Glomerular visceral epithelial cell (primary cell): ENCODE measurements around the gene RNF144B.

Experiments
- DNase-seq: peaks from one replicate; pipeline ENCODE4 v3.0.0-alpha.2; 2016; ENCODE audit errors: extremely low spot score

Gene RNF144B

DNA sequence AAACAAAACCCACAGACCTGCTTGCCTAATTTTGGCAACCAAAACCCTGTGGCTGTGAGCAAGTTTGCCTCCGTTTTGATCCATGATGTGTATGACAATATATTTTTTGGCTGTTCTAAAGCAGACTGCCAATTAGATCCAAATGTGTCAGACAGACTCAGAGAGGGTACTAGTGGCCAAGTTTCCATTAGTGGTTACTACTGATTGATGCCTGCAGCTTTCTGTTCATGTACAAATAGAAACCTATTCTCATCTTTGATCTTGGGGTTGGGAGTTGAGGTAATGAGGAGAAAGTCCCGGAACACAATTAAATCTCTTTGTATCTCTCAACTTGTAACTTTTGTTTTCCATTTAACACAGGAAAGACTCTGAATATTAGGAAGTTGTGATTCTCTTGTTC lies 100.9 kb downstream of the RNF144B start:
- DNase-seq = no peak

- DNase-seq = peak; percentile 71
These were observed 101.5 kb downstream of the RNF144B start for GRCh38 chr6:18488526-18489270.

GRCh38 chr6:18489335-18489734 lies 102.2 kb downstream of the RNF144B start:
- no peak for DNase-seq

DNA sequence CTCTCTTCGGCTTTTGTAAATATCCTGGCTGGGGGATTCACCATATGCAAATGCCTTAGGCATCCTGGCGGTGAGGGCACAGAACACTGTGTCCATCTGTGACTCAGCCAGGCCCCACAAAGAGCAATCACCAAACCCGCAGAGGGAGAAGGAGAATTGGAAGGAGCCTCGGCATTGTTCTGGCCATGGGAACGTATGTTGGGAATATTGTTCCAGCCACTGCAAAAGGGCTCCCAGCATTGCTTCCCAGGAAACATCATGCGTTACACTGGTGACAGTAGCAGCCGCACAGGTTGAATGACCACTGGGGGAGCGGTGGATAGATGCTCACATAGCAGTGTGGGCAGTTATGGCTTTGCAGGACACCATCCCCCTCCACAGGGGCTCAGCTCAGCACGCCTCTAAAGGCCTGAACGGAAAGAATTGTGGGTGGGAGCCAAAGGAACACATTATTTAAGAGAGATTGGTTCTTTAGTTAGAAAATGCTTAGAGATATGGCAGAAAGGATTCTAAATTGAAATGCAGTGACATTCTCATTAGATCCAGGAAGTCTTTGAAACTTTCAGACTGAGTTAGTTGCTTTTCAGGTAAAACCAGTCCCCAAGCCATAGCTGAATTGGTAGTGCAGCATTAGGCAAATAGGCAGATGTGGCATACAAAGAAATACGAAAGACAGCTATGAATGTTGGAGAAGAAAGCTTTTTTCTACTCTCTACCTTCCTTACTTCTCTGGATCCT lies 104.3 kb downstream of the RNF144B start:
- peak; percentile 91 for DNase-seq

- peak; percentile 84 for DNase-seq
These were observed 105.8 kb downstream of the RNF144B start for GRCh38 chr6:18492972-18493371.

DNA sequence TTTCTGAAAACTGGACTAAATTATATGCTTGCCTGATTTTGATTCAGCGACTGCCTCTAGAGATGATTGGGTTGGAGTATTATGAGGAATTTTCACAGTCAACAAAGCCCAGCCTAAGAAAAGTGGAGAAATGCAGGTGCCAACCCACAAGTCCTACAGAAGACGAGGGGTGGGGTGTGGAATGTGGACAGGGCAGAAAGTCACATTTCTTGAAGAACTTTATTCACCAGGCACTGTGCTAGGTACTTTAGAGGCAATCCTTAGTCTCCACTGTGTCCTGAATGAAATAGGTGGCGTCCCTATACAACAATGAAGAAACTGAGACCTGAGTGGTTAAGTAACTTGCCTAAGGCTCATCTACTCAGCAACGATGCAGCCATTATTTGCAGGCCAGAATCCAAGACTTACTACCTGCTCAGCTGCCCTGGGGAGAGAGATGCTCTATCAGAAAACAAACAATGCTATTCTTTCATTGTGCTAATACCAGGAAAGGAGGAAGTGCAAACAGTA lies 106.3 kb downstream of the RNF144B start:
- DNase-seq = peak; percentile 89

DNA sequence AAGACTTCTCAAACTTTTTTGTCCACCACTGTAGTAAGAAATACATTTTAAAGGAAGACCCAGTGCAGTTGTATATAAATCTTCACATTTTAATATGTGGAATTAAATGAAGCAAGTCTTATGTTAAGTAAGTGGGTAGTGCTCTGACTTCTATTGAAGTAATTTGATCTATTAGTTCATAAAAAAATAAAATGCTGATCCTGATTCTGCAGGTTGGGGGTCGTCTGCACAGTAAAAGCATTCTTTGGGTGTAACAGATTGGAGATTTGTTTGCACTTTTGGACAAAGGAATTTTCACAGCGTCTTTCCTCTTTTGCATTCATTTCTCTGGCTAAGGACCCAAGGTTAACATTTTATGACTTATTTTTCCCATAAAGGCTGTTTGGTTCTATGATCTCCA lies 106.8 kb downstream of the RNF144B start:
- no peak for DNase-seq

- peak; percentile 58 for DNase-seq
These were observed 108.1 kb downstream of the RNF144B start for GRCh38 chr6:18495236-18495635.

DNA sequence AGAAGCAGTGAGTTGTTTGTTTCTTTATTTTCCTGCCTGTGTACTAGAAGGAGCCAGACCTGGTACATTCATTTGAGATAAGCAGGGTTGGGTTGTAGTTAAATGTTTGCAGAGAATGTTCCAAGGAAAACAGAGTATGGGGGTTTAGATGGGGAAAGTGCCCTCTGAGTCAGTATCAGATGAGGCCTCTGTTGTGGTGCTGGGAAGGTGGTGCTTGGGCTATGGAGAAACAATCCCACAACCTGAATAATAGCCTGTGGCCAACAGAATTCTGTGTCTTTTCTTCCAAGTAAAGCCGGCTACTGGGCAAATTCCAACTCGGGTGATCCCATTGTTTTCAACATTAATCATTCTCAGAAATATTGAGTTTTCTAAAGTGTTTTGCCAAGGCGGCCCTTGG lies 109.3 kb downstream of the RNF144B start:
- DNase-seq = peak; percentile 53

DNA sequence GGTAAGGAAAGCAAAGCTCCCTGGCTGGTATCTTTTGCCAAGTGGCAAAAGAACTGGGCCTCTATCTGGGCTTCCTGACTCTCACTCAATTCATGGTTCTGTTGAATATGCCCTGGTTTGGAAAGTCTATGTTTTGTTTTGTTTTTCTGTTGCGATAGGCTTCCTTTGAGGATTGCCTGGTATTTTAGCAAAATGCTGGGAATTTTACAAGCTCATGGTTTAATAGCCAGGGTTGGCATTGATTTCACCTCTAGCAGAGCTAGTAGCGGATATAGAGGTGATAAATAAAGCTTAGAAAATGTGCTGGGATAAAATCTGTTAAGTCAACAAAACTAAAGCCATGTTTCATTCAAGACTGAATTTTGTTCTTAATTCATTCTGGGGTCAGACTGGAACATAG lies 109.9 kb downstream of the RNF144B start:
- no peak for DNase-seq

DNA sequence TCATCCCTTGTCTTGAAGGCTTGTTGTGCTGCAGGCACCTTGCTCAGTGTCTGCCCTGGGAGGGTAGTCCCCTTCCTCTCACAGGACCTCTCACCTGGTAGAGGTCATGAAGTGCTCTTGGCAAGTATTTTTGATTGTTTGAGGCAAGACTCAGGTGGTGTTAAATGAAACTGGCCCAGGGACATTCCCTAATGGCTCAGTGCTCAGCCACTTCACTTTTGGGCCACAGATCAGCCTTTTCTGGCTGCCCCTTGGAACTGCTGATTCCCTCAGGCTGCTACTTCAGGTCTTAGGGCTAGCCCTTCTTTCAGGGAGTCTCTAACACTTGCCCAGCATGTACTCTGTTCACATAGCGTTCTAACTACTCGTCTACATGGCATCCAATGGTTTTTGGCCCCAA lies 111.3 kb downstream of the RNF144B start:
- DNase-seq = no peak

DNA sequence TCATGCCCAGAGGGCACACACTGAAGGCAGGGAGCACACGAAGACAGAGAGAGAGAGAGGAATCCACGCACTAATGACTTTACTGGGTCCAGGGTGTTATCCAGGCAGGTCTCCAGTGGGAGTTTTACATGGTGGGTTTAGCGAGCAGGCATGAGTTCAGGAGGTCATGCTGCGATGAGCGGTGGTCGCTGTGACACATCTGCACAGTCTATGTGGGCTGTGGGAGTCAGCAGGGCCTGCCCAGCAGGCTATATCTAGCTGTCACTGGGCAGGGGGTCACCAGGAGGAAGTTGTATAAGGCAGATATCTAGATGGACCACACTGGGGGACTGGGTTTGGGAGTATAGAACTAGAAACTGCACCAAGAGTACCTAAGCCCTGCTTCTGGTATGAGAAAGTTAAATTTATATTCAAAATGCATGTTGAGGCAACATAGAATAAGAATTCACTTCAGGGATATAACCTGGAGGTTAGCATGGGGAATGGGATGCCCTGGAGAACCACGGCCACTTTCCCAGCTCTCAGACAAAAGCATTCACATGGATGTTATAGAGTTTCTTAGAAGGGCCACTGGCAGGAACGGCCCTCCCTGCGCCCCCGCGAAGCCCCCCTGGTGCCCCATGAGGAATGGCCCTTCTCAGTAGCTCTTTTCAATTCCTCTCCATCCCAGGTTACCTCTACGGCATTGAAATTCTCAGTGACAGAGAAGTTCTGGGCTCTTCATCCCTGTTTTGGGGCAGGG lies 113.9 kb downstream of the RNF144B start:
- no peak for DNase-seq

- DNase-seq = peak; percentile 82
These were observed 114.5 kb downstream of the RNF144B start for GRCh38 chr6:18501663-18502013.

- DNase-seq = no peak
These were observed 116.0 kb downstream of the RNF144B start for GRCh38 chr6:18503206-18503592.

- DNase-seq = peak; percentile 82
These were observed 116.6 kb downstream of the RNF144B start for GRCh38 chr6:18503593-18504231.

DNA sequence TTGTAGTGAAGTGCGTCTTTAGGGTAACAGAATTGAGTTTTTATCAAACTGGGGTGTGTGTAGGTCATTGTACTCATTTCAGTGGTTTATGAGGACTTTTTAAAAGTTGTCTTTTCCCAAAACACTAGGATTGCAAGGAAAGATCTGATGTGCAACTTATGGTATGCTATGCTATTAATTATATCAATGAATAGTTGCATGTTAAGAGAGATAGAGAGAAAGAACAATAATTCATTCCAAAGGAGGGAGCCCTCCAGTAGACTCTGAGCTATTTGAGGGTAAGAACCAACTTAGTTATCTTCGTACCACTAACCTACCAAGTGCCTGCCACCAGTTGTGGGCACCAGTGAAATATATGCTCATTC lies 117.1 kb downstream of the RNF144B start:
- no peak for DNase-seq

DNA sequence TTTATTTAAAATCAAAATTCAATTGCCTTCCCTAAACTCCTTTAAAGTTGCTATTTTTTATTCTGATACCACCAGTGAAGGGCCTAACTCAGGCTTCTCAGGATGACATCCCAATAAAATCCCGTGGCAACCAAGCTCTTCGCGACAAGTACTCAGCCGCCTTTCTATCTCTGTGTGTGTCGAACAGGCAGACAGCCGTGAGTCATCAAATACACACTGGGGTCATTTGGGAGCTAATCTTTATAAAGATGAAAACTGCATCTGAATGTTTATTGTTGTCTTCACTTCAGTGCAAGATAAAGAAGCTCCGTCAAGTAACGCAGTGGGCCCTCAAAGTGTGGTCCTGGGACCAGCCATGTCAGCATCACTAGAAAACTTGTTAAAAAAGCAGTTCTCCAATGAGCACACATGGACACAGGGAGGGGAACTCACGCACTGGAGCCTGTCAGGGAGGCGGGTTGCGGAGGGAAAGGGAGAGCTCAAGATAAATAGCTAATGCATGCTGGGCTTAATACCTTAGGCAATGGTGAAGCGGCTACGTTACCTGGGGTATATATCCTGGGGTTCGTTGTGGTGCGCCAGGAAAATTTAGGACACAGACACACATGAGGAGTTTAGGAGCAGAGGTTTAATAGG lies 119.3 kb downstream of the RNF144B start:
- DNase-seq = no peak

GRCh38 chr6:18507018-18507415 lies 119.9 kb downstream of the RNF144B start:
- DNase-seq = no peak

DNA sequence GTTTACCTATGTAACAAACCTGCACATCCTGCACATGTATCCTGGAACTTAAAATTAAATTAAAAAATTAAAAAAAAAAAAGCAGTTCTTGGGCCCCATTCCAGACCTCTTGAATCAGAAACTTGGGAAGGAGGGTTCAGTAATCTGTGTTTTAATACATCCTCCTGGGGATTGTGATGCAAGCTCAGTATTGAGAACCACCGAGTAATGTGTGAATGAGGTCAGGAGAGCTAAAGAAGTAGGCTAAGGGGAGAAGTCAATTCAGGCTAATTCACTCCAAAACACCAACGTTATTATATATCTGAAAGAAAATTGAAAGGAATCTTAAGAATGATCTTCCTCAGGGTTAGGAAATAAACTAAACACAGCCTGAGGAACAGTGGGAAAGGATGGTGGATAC lies 120.4 kb downstream of the RNF144B start:
- no peak for DNase-seq

- no peak for DNase-seq
These were observed 122.9 kb downstream of the RNF144B start for GRCh38 chr6:18509871-18510643.

GRCh38 chr6:18510644-18511033 lies 123.5 kb downstream of the RNF144B start:
- no peak for DNase-seq
